NCI-H524 treated with DMSO at 0.1 percent for 48 hours (cell line): ENCODE results near the gene KRTAP4-7.
"Not testable (repeated sequence)": the region's sequence is repeated elsewhere in the genome, so short reads cannot be mapped to it uniquely, and the experiment has no call there.

ENCODE experiments used
- DNase-seq: peaks from one replicate; lab custom pipeline; 2025; lab: John Stamatoyannopoulos, UW

Gene KRTAP4-7

DNA sequence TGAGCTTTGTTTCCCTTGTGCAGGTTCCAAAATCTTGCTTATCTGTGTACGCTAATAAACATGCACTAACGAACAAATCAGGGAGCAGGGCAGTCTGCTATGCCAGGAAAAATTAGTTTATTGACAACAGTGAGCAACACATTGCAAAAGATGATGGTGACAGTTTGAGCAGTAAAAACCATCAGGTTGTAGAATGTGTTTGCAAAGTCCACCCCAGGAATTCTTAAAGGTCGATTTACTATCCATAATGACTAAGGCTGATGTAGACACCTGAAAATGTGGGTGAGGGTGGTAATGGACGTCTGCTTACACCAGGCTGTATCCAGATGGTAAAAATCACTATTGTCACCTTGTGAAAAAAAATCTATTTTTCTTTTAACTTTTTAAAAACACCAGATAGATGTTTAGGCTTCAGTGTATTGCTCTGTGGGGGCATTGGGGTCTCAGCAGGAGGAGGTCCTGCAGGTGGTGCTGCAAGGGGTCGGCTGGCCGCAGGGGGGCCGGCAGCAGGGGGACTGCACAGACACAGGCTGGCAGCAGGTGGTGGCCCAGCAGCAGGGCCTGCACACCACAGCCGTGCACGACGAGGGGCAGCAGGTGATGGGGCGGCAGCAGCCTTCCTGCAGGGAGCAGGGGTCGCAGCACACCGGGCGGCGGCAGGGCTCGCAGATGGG, 18.8 kb upstream of the KRTAP4-7 start:
- DNase-seq: not testable (repeated sequence)

DNA sequence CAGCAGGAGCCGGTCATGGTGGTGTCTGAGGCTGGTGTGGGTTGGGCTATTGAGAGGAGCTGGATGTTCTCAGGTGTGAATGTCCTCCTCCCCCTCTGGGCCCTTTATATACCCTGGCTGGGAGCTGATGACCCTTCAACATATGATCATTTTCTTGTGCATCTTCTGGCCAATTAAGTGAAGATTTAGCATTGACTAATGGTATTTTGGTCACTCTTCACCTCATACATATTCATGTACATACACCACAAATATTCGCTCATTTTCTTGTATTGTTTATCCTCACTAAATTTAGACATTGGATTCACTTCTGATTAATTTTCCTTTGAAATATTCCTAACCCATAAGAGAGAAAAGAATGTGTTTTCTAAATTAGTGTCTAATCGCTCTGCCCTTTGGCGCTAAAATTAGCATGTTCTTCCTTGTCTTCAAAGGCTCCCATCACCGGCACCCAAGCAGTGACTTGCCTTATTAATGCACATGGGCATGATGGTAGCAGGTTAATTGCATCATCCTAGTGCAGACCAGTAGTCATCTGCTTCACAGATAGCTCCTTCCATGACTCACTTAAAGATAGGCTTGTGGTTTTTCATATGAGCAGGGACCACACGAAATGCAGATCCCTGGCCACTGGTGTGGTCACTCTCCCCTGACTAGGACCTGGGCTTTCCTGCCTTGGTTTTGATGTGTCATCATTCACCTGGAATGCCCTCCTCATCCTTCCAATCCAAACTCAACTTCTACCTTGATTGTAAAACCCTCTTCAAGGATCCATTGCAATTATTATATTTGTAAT, 17.9 kb upstream of the KRTAP4-7 start, which contains the start of gene KRTAP2-4:
Gene KRTAP2-4, minus strand, starts transcription at position 51 of the 796 bp plus-strand sequence. Its CDS starts 34 bp downstream, at position 17.
- DNase-seq: no peak

DNA sequence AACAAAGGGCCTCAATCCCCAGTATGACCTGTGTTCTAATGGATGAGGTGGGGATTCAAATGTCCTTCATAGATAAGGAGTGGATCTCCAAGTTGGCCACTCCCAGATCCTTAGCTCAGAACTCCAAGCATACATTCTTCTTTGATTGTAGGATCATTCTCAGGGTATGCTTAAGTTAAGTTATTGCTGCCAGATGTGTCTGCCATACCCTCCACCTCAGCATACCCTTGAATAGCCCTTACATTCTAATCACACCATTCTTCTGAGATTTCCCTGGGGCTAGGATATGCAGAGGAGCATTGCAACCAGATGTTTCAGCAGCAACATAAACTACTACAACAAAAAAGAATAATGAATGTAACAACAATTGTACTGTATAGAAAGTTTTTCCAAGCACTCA, 16.7 kb upstream of the KRTAP4-7 start:
- no peak for DNase-seq

- DNase-seq: no peak
Observed at GRCh38 chr17:41069031-41069430, 14.9 kb upstream of the KRTAP4-7 start.

GRCh38 chr17:41071606-41072360, 12.2 kb upstream of the KRTAP4-7 start:
- no peak for DNase-seq

DNA sequence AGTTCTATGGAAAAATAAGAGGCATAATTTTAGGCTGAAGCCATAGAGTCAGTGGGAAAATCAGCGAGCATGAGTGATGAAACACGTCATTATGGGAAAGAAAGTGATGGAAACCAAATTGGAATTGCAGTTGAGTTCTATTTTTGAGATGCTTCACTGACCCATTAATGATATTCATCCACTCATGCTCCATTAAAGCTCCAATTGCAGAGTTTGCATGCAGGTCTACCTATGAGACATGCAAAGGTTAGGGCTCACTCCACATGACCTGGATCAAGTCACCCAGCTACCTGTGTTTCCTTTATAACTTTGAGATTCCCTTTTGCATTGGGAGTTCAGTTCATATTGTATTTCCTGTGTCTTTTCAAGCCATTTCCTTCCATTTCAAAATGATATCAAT, 10.3 kb upstream of the KRTAP4-7 start:
- DNase-seq: no peak

DNA sequence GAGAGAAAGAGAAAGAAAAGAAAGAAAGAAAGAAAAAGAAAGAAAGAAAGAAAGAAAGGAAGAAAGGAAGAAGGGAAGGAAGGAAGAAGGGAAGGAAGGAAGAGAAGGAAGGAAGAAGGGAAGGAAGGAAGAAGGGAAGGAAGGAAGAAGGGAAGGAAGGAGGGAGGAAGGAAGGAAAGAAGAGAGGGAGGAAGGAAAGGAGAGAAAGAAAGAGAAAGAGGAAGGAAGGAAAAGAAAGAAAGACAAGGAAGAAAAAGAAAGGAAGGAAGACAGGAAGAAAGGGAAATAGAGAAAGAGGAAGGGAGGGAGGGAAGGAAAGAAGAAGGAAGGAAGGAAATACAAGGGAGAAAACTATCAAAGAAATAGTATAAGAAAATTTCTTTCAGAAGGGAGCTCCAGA, 7.2 kb upstream of the KRTAP4-7 start:
- DNase-seq: no peak

DNA sequence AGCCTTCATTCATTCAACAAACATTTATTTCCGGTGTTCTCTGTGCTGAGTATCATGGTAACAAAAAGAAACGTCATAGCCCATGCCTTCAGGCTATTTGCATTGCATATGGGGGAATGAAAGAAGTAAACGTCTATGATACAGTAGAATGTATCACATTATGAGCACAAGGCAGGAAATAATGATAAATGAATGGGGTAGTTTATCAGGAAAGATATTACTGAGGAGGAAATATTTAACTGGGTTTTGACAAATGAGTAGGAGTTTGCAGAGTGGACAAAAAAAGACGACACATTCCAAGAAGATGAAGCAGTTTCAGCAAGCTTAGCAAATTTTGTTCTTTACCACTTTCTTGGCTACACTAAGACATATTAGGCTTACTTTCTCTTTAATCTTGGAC, 1.3 kb upstream of the KRTAP4-7 start:
- no peak for DNase-seq

DNA sequence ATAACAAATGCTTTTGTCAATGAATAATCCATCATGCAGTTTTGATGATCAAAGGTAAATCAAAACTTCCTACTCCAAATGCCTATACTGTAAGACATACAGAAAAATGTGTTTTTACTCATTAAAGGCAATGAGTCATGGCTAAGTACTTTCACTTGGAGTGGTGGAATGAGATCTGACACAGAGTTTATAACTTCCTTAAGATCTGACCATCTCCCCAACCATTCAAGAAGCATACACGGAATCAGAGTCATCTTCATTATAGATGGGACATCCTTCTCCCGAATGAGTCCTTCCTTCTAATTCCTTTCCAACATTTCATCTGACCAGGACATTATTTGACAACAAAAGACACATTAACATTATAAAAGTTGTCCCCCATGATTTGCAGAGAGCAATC, 523 bp upstream of the KRTAP4-7 start:
- DNase-seq: not testable (repeated sequence)

DNA sequence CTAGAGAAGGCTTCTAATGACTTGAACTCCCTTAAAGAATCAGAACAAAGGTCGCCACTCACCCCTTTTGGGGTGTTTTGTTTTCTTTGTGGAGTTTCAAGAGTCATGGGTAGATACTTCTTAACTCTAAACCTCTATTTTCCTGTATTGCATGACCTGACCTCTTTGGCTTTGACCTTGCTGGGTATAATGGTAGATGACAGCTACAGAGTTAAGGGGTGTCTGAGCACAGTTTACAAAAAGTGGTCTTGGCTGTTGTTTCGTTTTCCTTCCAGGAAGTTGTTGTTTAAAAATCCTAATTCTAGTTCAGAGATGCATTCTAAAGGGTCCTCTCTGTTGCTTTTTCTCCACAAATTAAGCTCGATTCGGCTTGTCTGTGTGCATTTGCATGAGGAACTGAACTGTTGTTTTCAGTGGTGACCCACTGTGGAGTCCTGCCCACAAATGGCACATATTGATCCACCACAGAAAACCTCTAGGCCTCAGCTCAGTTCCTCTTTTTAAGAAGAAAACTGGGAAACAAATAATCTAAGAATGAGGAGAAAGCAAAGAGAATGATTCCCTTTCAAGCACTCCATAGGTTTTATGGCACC, 4.9 kb downstream of the KRTAP4-7 start:
- not testable (repeated sequence) for DNase-seq

DNA sequence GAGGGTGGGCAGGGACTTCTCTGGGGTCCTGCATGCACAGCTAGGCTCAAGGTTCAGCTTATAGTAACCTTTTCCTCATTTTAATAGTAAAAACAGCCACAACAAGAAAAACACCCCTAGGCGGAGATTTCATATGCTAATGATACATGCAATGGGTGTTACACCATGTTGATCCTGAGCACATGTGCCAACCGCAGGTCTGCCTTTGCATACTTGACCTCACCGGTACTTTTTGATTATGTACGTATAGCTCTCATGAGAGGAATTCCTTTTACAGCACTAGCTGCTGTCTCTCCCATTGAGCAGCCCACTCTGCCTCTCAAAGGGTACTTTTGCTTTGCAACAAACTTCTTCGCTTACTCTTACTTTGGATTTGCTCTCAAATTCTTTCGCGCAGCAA, 12.1 kb downstream of the KRTAP4-7 start:
- DNase-seq: no peak

GRCh38 chr17:41098042-41098441, 14.1 kb downstream of the KRTAP4-7 start, which contains the start of gene KRTAP4-8:
Gene KRTAP4-8 (minus strand): TSS chr17:41098142. CDS start chr17:41098084, 58 bp downstream.
- no peak for DNase-seq

- no peak for DNase-seq
Observed at GRCh38 chr17:41098481-41098880, 14.5 kb downstream of the KRTAP4-7 start.

GRCh38 chr17:41099682-41100480, 15.9 kb downstream of the KRTAP4-7 start:
- not testable (repeated sequence) for DNase-seq

DNA sequence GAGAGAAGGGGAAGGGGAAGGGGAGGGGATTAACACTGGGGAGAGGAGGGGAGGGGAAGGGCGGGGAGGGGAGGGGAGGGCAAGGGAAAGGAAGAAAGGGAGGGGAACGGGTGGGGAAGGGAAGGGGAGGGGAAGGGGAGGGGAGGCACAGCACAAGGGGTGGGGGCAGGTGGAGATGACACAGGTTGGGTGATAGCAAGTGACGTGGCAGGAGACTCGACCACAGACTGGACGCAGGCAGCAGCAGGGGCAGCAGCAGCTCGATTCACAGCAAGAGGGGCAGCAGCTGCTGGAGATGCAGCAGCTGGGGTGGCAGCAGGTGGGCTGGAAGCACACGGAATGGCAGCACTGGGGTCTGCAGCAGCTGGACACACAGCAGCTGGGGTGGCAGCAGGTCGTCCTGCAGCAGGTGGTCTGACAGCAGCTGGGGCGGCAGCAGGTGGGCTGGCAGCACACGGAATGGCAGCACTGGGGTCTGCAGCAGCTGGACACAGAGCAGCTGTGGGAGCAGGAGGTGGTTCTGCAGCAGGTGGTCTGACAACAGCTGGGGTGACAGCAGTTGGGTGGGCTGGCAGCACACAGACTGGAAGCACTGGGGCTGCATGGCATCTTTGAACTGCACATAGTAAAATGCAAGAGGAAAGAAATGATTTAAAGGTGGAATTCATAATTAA, 17.8 kb downstream of the KRTAP4-7 start, which contains the start of gene KRTAP4-16:
Gene KRTAP4-16, minus strand, starts transcription at position 624 of the 674 bp plus-strand sequence. Its CDS starts 0 bp downstream, at position 624.
- DNase-seq: no peak

DNA sequence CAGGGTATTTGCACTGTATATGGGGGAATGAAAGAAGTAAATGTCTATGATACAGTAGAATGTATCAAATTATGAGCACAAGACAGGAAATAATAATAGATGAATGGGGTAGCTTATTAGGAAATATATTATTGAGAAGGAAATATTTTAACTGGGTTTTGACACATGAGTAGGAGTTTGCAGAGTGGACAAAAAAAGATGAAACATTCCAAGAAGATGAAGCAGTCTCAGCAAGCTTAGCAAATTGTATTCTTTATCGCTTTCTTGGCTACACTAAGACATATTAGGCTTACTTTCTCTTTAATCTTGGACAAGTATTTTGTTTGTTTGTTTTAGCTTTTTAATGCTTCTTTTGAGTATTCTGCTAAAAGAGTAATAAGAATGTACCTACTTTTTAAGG, 19.9 kb downstream of the KRTAP4-7 start:
- DNase-seq: no peak

- not testable (repeated sequence) for DNase-seq
Observed at GRCh38 chr17:41104386-41105038, 20.6 kb downstream of the KRTAP4-7 start.

- not testable (repeated sequence) for DNase-seq
Observed at GRCh38 chr17:41105347-41105746, 21.4 kb downstream of the KRTAP4-7 start, which contains the start of gene KRTAP4-9. Gene KRTAP4-9 (plus strand): TSS chr17:41105389. CDS start chr17:41105389, 0 bp downstream.

- no peak for DNase-seq
Observed at GRCh38 chr17:41107941-41108450, 24.0 kb downstream of the KRTAP4-7 start.
